HG02973 (cell line): ENCODE measurements around the gene LITAFD.

Experiments used
- ATAC-seq: cut with Tn5 transposase; IDR thresholded peaks from one replicate; pipeline ENCODE4 v1.9.1; 2021; ENCODE audit warnings: moderate library complexity; ENCODE audit not compliant: unreplicated experiment

Gene LITAFD

DNA sequence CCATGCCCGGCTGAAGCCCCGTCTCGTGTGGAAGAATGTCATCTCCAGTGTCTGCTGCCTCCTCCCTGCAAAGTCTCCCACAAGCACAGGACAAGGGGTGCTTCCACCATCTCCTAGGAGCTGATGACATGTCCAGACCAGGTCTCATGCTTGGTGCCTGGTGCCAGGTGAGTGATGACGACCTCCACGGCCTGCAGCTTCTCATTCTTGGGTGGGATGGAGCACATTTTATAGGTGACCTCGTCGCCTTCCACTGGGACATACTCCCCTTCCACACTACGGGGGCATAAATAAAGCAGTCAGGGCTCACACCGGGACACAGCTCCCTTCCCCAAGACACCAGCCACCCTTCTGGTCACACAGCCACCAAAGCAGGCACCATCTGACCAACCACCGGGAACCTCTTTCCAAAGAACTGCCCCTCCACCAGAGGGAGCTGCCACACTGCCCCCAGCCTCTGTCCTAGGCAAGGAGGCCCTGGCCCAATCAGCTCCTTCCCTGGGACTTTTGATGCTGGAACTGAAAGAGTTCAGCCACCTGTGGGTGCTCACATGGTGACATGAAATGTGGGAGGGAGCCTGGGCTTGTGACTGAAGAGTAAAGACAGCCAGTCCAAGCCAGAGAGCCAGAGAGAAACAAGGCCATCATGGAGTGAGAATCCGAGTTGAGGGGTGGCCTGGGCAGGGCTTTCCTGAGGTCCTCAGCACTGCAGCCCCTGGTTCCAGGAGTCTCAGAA lies 26.9 kb upstream of the LITAFD start:
- no peak for ATAC-seq

- ATAC-seq = no peak
Measured at GRCh38 chr16:8855972-8856371, 26.2 kb upstream of the LITAFD start.

GRCh38 chr16:8858994-8859912 lies 22.9 kb upstream of the LITAFD start:
- ATAC-seq = no peak

DNA sequence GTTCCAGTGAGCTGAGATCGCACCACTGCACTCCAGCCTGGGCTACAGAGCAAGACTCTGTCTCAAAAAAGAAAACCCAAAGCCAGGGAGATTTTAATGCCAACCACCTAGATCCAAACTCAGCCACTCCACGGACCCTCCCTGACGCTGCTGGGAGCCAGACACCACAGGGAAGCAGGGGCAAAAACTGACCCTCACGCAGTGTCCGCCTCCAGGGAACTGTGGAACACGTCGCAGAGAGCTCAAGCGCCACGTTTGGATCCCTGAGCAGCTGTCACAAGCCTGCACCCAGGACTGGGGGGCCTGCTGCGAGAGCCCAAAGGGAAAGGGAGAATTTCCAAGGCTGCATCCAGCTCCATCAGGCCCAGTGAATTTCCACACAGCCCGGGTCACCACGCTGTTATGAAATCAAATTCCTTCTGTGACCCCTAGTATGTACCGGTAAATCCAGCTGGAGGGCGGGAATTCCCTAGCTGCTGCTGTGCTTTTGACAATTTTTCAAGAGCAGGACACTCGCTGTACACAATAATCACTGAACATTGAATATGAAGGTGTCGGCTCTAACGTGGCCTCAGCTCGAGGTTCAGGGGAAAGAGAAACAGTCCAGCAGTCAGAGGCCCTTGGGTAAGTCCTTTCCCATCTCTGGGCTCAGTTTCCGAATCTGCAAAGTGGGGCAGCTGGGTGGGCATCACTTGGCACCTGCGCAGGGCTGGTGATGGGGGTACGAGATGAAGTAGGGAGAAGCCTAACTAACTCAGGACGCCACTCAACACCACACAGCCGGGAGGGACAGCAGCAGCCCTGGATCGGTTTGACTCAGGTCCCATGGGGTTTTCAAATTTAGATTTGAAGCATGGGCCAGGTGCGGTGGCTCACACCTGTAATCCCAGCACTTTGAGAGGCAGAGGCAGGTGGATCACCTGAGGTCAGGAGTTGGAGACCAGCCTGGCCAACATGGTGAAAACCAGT lies 22.0 kb upstream of the LITAFD start:
- ATAC-seq = no peak

GRCh38 chr16:8861563-8862308 lies 20.4 kb upstream of the LITAFD start:
- no peak for ATAC-seq

DNA sequence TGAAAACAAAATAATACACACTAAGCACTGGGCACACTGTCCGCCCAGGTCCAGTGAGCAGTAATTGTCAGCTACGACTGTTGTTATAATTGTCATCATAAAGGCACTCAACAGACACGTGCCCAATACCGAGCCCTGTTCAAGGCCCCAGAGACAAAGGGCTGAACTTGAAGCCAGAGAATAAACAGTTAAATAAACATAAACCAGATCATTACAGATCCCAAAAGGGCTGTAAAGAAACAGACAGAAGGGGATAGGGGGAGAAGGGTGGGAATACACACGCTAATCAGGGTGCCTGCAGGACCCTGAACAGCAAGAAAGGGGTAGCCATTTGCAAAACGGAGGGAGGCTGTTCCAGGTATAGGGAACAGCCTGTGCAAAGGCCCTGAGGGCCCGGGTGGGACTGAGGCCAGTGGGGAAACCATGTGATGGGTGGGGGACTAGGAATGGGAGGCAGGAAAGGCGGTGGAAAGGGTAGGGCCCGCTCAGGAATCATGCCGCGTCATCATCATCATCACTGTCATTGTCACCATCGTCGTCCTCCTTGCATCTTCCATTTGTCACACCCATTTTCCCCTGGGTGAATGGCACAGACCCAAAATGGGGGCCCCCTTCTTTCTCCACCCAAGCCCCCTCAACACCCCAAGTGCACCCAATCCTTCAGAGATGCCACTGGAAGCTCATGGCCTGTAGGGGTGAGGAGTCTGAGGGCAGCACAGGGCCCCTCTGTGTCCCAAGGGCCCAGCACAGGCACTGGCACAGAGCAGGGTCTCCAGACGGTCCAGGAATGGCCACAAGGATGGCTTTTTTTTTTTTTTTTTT lies 19.6 kb upstream of the LITAFD start:
- ATAC-seq = no peak

GRCh38 chr16:8863594-8864424 lies 18.3 kb upstream of the LITAFD start:
- no peak for ATAC-seq

- no peak for ATAC-seq
Measured at GRCh38 chr16:8864480-8865110, 17.6 kb upstream of the LITAFD start.

DNA sequence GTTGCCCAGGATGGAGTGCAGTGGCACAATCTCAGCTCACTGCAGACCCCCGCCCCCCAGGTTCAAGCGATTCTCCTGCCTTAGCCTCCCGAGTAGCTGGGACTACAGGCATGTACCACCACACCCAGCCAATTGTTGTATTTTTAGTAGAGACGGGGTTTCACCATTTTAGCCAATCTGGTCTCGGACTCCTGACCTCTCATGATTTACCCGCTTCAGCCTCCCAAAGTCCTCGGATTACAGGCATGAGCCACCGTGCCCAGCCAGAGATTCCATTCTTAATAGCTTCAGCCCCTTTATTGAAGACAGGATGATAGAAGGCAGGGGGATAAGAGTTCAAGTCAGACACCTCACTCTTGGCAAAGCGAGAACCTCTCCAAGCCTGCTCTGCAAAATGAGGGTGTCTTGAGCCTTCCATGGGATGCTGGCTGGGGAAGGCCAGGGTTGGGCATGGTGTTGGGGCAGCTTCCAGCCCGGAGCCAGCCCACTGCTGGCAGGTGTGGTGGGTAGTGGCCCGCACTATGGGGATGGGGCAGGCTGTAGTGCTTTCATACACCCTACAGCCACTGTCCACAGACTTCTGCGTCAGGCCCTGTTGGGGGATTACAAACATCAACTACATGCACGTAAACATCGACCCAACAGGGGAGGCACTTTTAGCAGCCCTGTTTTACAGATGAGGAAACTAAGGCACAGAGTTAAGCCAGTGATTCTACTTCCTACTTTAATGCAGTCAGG lies 16.8 kb upstream of the LITAFD start:
- no peak for ATAC-seq

DNA sequence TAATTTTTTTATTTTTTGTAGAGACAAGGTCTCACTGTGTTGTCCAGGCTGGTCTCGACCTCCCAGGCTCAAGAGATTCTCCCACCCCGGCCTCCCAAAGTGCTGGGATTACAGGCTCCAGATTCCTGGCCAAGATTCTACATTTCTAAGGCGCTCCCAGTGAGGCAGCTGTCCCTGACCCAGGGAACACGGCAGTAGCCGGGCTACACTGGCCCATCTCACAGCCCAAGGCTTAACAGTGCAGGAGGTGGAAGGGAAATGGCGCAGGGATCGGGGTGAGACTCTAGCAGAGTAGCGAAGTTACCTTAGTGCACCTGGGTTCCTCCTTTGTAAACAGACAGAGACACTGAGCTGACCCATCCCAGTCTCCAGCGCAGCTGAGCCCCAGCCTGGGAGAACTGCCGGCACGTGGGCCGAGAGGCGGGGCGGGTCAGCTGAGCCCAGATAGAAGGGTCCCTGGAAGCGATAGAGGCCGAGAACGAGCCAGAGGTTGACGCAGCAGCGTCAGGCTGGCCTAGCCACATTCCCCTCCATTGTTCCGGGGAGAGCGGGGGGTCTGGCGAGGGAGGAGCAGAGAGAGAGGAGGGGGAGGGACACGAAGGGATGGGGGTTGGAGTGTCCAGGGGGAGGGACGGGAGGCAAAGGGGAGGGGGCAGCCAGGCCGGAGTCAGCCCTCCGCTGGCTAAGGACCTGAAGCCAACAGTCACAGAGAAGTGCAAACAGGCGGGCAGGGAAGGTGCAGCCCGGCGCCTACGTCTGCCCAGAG lies 15.8 kb upstream of the LITAFD start:
- no peak for ATAC-seq

- ATAC-seq = no peak
Measured at GRCh38 chr16:8866884-8867215, 15.3 kb upstream of the LITAFD start.

GRCh38 chr16:8867216-8867931 lies 14.8 kb upstream of the LITAFD start:
- no peak for ATAC-seq

- no peak for ATAC-seq
Measured at GRCh38 chr16:8867932-8868415, 14.2 kb upstream of the LITAFD start.

GRCh38 chr16:8868416-8869211 lies 13.5 kb upstream of the LITAFD start, which contains the start of gene CARHSP1:
CARHSP1 (minus strand) TSS chr16:8869006; CDS start chr16:8859328, 9,678 bp downstream.
- peak; percentile 59 for ATAC-seq
